Immature natural killer cell (primary cell): ENCODE data around the gene SLF1. TPM values are rescaled to one million over a fixed set of nuclear protein-coding genes. Genes with fewer than 3 reads are reported as not detected.

Source experiments
- polyA plus RNA-seq, 3 donors: library from polyadenylated mRNA; unstranded; fragments of 300-500 nt; fragmentation: Illumina TruSeq; gene quantifications; one replicate each; pipeline ENCODE4 v1.2.3, GENCODE V29; 2021

Gene SLF1
- polyA plus RNA-seq, 3 donors from 2014 or later, result 1.5 to 9.5 (median 8.4) TPM

Other genes starting within 250 kb of the SLF1 start
- gene KIAA0825, start 65 bp upstream of the SLF1 start, polyA plus RNA-seq, result 1 to 10 TPM in 1 of 3 donors, under 1 TPM in 2; 0.52 to 1.1 (median 0.58) TPM